Bronchial epithelial cell (primary cell): ENCODE data around the gene EMC6. TPM values are rescaled to one million over a fixed set of nuclear protein-coding genes. Genes with fewer than 3 reads are reported as not detected.

Experiments used
- DNase-seq: peaks from one replicate; pipeline ENCODE4 v3.0.0-alpha.2; 2010; ENCODE audit warnings: low read depth
- FAIRE-seq: peaks from 2 replicates; lab custom pipeline; 2011; peaks lifted over from hg19 to GRCh38; lab: Jason Lieb, UNC
- H3K27me3 ChIP-seq: 2 replicates; pipeline ENCODE4 v1.5.1; 2011; ENCODE audit warnings: low read length; ENCODE audit not compliant: control insufficient read depth, insufficient read depth
- H3K36me3 ChIP-seq: 2 replicates; pipeline ENCODE4 v1.5.1; 2011; ENCODE audit warnings: low read length; ENCODE audit not compliant: control insufficient read depth, insufficient read depth
- H3K4me3 ChIP-seq: 2 replicates; pipeline ENCODE4 v1.5.1; 2011; ENCODE audit warnings: mild to moderate bottlenecking, low read depth, low read length, control low read depth
- total RNA-seq: library from RNA; depleted of rRNA; stranded (reverse); fragments of >200 nt; gene quantifications from 2 replicates; pipeline ENCODE4 v1.2.1, GENCODE V29; 2014
- TF ChIP-seq, protein P1 (sequence below): IDR thresholded peaks from 2 replicates; pipeline ENCODE4 v1.5.1; 2011; ENCODE audit warnings: mild to moderate bottlenecking, moderate library complexity, low read length, control low read depth, inconsistent platforms; ENCODE audit not compliant: insufficient read depth, severe bottlenecking

Gene EMC6
- total RNA-seq, 1 donor from 2014 or later = 26.1 TPM

DNA sequence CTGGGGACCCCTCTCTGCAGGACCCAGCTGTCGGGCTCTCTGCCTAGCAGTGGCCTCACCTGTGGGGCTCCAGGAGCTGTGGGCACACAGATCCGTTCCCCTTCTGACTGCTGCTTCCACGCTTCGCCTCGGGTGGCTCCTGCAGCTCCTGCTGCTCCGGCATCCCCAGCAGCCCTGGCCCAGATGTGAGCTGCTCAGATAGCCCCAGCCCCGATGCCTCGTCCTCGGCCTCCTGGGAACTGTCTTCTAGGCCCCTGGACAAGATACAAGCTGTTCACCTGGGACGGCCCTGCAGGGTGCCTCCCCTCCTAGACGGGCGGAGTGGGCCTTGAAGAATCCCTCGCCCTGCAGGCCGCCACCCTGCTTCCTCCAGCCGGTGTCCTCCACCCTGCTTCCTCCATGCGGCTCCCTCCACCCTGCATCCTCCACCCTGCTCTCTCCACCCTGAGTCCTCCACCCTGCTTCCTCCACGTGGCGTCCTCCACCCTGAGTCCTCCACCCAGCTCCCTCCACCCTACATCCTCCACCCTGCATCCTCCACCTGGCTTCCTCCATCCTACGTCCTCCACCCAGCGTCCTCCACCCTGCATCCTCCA is 11.0 kb downstream of the EMC6 start:
- no peak for FAIRE-seq

DNA sequence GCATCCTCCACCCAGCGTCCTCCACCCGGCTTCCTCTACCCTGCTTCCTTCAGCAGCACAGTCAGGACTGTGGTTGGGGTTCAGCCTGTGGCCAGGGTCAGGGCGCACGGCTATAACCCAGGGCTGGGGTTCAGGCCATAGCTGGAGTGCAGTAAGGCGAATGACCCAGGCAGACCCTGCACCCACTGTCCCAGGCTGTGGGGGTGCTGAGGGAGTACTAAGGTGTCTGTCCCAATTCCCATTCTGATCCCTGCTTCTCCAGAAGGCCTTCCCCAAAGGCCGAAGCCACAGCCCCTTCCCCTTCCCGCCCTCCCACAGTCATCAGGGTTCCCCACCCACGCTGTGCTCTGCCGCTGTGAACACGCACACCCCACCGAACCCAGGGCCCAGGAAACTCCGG is 12.4 kb downstream of the EMC6 start:
- no peak overlapping the region for H3K4me3 ChIP-seq
- DNase-seq = no peak
- TF ChIP-seq, protein P1, sequence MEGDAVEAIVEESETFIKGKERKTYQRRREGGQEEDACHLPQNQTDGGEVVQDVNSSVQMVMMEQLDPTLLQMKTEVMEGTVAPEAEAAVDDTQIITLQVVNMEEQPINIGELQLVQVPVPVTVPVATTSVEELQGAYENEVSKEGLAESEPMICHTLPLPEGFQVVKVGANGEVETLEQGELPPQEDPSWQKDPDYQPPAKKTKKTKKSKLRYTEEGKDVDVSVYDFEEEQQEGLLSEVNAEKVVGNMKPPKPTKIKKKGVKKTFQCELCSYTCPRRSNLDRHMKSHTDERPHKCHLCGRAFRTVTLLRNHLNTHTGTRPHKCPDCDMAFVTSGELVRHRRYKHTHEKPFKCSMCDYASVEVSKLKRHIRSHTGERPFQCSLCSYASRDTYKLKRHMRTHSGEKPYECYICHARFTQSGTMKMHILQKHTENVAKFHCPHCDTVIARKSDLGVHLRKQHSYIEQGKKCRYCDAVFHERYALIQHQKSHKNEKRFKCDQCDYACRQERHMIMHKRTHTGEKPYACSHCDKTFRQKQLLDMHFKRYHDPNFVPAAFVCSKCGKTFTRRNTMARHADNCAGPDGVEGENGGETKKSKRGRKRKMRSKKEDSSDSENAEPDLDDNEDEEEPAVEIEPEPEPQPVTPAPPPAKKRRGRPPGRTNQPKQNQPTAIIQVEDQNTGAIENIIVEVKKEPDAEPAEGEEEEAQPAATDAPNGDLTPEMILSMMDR = no peak
- peaks cover 3% of the 10 kb centered on the region for H3K27me3 ChIP-seq
- H3K36me3 ChIP-seq = no peaks in the 10 kb centered on the region
- no peak for FAIRE-seq

More for the DNA sequence above, 11.0 kb downstream of the EMC6 start:
- Histone ChIP-seq H3K4me3 (no peak overlapping the region), H3K27me3 (no peaks in the 10 kb centered on the region), H3K36me3 (no peaks in the 10 kb centered on the region)
- TF ChIP-seq, protein P1 = no peak
- no peak for DNase-seq

DNA sequence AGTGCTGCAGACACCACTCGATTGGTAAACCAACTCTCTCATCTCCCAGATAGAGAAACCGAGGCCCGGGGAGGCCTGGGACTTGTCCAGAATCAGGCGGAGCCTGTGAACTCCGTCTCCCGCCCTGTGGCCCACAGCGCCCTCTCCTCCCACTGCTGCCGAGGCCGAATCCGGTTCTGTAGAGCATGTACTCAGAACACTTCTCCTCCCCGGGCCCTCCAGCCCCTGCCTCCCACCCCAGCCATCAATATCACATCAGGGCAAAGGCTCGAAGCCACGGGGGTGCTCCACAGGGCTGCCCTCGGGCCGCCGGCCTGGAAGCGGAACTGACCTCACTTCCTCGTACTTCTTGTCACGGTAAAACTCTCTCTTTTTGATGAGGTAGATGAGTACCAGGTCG is 13.0 kb downstream of the EMC6 start:
- no peak overlapping the region for H3K4me3 ChIP-seq
- FAIRE-seq (no peak), DNase-seq (no peak)
- no peaks in the 10 kb centered on the region for H3K36me3 ChIP-seq
- TF ChIP-seq, protein P1 = no peak
- H3K27me3 ChIP-seq = peaks cover 3% of the 10 kb centered on the region

DNA sequence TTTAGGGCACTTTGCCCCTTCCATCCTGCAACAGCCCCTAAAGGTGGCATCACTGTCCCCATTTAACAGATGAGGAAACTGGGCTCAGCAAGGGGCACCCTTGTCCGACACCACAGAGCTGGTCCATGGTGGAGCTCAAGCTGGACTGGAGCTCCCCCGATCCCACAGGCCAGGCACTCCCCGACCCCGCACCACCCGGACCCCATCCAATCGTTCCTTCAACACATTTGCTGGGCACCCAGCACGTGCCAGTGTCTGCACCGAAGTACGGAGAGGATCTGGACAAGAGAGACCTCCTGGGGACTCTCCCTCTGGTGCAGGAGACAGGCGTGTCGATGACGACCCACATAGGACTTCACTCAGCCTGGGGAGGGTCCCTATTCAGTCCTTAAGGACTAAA is 13.4 kb downstream of the EMC6 start:
- no peak overlapping the region for H3K4me3 ChIP-seq
- peaks cover 3% of the 10 kb centered on the region for H3K27me3 ChIP-seq
- FAIRE-seq (no peak), DNase-seq (no peak)
- no peaks in the 10 kb centered on the region for H3K36me3 ChIP-seq
- TF ChIP-seq, protein P1 = no peak

DNA sequence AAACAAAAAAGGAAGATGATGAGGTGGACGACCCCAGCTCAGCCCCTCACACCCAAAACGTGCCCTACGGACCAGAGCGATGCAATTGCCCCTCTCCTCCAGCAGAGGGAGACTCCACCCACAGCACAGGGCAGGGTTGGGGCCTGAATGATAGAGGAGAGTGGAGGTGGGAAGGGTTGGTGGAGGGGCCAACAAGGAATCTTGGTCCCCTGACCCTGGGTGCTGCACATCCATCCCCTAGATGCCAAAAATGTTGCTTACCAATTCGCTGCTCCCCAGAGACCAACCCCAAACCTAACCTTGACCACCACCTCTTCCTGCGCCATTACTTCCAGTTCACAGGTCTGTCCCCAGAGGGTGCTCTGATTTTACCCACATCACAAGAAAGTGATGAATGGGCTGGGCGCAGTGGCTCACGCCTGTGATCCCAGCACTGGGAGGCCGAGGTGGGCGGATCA is 14.5 kb downstream of the EMC6 start:
- Histone ChIP-seq H3K27me3 (peaks cover 4% of the 10 kb centered on the region), H3K36me3 (no peaks in the 10 kb centered on the region), H3K4me3 (no peak overlapping the region)
- TF ChIP-seq, protein P1 = peak; percentile 96
- FAIRE-seq (no peak), DNase-seq (no peak)

DNA sequence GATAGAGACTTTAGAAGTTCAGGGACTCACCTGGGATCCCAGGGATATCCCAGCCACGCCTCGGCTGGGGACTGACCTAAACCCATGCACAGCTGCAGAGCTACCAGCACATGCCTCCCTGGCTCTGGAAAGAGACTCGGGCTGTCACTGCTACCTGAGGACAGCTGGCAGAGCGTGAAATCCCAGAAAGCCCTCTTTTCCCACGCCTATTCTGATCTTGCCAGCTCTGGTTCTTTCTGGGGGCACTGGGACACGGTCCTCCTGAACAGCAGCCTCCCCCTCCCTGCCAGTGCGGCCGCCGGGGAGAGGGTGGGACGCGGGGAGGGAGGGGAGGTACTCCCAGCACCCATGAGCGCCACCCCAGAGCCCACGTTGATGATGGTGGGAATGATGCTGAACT is 16.6 kb downstream of the EMC6 start:
- Histone ChIP-seq H3K36me3 (no peaks in the 10 kb centered on the region), H3K4me3 (no peak overlapping the region), H3K27me3 (peaks cover 4% of the 10 kb centered on the region)
- DNase-seq (no peak), FAIRE-seq (no peak)
- TF ChIP-seq, protein P1 = no peak
